OCI-LY7 (cell line): ENCODE data around the gene SUFU. TPM values are rescaled to one million over a fixed set of nuclear protein-coding genes. Genes with fewer than 3 reads are reported as not detected.

Experiments
- BruUV-seq: library from RNA; stranded (reverse); fragments of 400-500 nt; replicated peaks from 2 replicates; lab custom pipeline; 2021; lab: Mats Ljungman, UMichigan
- CTCF ChIA-PET: fragments of 300-600 bp; sonication (Branson Sonifier 250); formaldehyde crosslinking; loops from one replicate; lab custom pipeline; 2022; ENCODE audit warnings: antibody characterized with exemption; ENCODE audit not compliant: unreplicated experiment; lab: Charles Lee
- POLR2A ChIA-PET: fragments of 300-600 bp; sonication (Branson Sonifier 250); formaldehyde crosslinking; loops from one replicate; lab custom pipeline; 2022; ENCODE audit warnings: antibody characterized with exemption; lab: Charles Lee
- DNase-seq: peaks from one replicate; pipeline ENCODE4 v3.0.0-alpha.2; 2015; ENCODE audit warnings: low spot score
- H2AFZ ChIP-seq: fragments of 200-600 bp; sonication (generic), shearing (Covaris generic); 2 replicates; pipeline ENCODE4 v1.6.1; 2014; ENCODE audit warnings: mild to moderate bottlenecking, antibody characterized with exemption, low read length, moderate library complexity
- H3K27ac ChIP-seq: fragments of 200-600 bp; sonication (generic); 2 replicates; pipeline ENCODE4 v1.5.1; 2014; ENCODE audit warnings: mixed run types, low read depth, mild to moderate bottlenecking, moderate library complexity, low read length, inconsistent platforms; ENCODE audit not compliant: poor library complexity, severe bottlenecking
- H3K36me3 ChIP-seq: fragments of 200-600 bp; sonication (generic); 2 replicates; pipeline ENCODE4 v1.6.1; 2014; ENCODE audit warnings: mild to moderate bottlenecking, antibody characterized with exemption, low read length, moderate library complexity, mixed read lengths; ENCODE audit not compliant: insufficient read depth
- H3K4me1 ChIP-seq: fragments of 200-600 bp; sonication (generic); 2 replicates; pipeline ENCODE4 v1.5.1; 2014; ENCODE audit warnings: mild to moderate bottlenecking, low read length; ENCODE audit not compliant: insufficient read depth, poor library complexity, severe bottlenecking
- H3K4me2 ChIP-seq: fragments of 200-600 bp; sonication (generic); 2 replicates; pipeline ENCODE4 v1.6.1; 2014; ENCODE audit warnings: mild to moderate bottlenecking, low read length
- H3K4me3 ChIP-seq: fragments of 200-600 bp; sonication (generic); 2 replicates; pipeline ENCODE4 v1.5.1; 2014; ENCODE audit warnings: mild to moderate bottlenecking, low read depth, low read length; ENCODE audit not compliant: poor library complexity, severe bottlenecking
- H3K79me2 ChIP-seq: fragments of 200-600 bp; sonication (generic); 2 replicates; pipeline ENCODE4 v1.6.1; 2016; ENCODE audit warnings: low read depth, mild to moderate bottlenecking, low read length, moderate library complexity, mixed read lengths; ENCODE audit not compliant: insufficient read depth
- H3K9me2 ChIP-seq: fragments of 200-600 bp; sonication (generic); 2 replicates; pipeline ENCODE4 v1.6.1; 2016; ENCODE audit warnings: mild to moderate bottlenecking, low read length, mixed read lengths; ENCODE audit not compliant: insufficient read depth
- H3K9me3 ChIP-seq: fragments of 200-600 bp; sonication (generic); 2 replicates; pipeline ENCODE4 v1.6.1; 2014; ENCODE audit warnings: mild to moderate bottlenecking, mixed run types, low read length, mixed read lengths
- H4K20me1 ChIP-seq: fragments of 200-600 bp; sonication (generic); 2 replicates; pipeline ENCODE4 v1.6.1; 2014; ENCODE audit warnings: mild to moderate bottlenecking, antibody characterized with exemption, low read length, moderate library complexity, mixed read lengths; ENCODE audit not compliant: insufficient read depth
- EZH2phosphoT487 ChIP-seq: fragments of 200-600 bp; sonication (generic); IDR thresholded peaks from 2 replicates; pipeline ENCODE4 v1.6.1; 2018; ENCODE audit warnings: low read depth, borderline replicate concordance, mild to moderate bottlenecking, mixed run types, antibody characterized with exemption, low read length, moderate library complexity, mixed read lengths
- intact Hi-C: fragments of 100-400 bp; cut with micrococcal nuclease; formaldehyde crosslinking; loops from one replicate; pipeline ENCODE4 v1.10.0; 2022; ENCODE audit not compliant: unreplicated experiment
- total RNA-seq, 2 experiments: library from RNA; depleted of rRNA in 1 of 2; stranded (reverse); fragments of >200 nt in 1 of 2; shearing (Covaris generic) in 1 of 2; gene quantifications; 2 replicates each; pipeline ENCODE4 v1.2.3, GENCODE V29; 2014 to 2022
- TF ChIP-seq, protein P1 (sequence below): fragments of 200-600 bp; sonication (generic); conservative IDR thresholded peaks from 2 replicates; pipeline ENCODE4 v1.5.1; 2014; ENCODE audit warnings: mild to moderate bottlenecking, antibody characterized with exemption, low read length, moderate library complexity, mixed read lengths

SUFU gene
- total RNA-seq, 2 experiments from 2014 or later, result 4.9 to 10.0 TPM

GRCh38 chr10:102660888-102661657, 157.3 kb downstream of the SUFU start:
- H3K9me3 ChIP-seq, result no peaks in the 10 kb centered on the region
- H3K4me3 ChIP-seq, result peak overlapping the region; percentile 35
- CTCF ChIA-PET, result interaction anchor here (0.5 to 1.4 kb wide), 6 partner anchors 9 to 79 kb away, joined by 3 to 9 read pairs (median 6); no protein-coding TSS in a partner anchor
- H2AFZ ChIP-seq, result peak overlapping the region; percentile 34; the same call in 1 of the 2 replicates
- no peaks in the 10 kb centered on the region for H4K20me1 ChIP-seq
- H3K36me3 ChIP-seq, result peaks cover 32% of the 10 kb centered on the region
- H3K27ac ChIP-seq, result peak overlapping the region; percentile 80
- TF ChIP-seq, protein P1, sequence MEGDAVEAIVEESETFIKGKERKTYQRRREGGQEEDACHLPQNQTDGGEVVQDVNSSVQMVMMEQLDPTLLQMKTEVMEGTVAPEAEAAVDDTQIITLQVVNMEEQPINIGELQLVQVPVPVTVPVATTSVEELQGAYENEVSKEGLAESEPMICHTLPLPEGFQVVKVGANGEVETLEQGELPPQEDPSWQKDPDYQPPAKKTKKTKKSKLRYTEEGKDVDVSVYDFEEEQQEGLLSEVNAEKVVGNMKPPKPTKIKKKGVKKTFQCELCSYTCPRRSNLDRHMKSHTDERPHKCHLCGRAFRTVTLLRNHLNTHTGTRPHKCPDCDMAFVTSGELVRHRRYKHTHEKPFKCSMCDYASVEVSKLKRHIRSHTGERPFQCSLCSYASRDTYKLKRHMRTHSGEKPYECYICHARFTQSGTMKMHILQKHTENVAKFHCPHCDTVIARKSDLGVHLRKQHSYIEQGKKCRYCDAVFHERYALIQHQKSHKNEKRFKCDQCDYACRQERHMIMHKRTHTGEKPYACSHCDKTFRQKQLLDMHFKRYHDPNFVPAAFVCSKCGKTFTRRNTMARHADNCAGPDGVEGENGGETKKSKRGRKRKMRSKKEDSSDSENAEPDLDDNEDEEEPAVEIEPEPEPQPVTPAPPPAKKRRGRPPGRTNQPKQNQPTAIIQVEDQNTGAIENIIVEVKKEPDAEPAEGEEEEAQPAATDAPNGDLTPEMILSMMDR, result no peak
- no peak for TF ChIP-seq EZH2phosphoT487
- intact Hi-C loops, result loop anchor here (1.0 to 5.0 kb wide), 3 partner anchors 9 to 51 kb away; partner anchors contain the start of genes ARL3 and SFXN2
- BruUV-seq, result no TSS peak
- no peaks in the 10 kb centered on the region for H3K79me2 ChIP-seq
- peaks cover 44% of the 10 kb centered on the region for H3K4me1 ChIP-seq
- DNase-seq, result peak; percentile 94
- no peaks in the 10 kb centered on the region for H3K9me2 ChIP-seq
- POLR2A ChIA-PET, result interaction anchor here (1.0 to 2.5 kb wide), 9 partner anchors 9 to 83 kb away, joined by 3 to 17 read pairs (median 5); partner anchors contain the start of genes ARL3, TRIM8 and WBP1L
- peak overlapping the region; percentile 61 for H3K4me2 ChIP-seq

- ChIA-PET POLR2A (interaction anchor here (1.1 to 2.5 kb wide), 6 partner anchors 12 to 82 kb away, joined by 4 to 17 read pairs (median 4); partner anchors contain the start of genes ARL3 and WBP1L), CTCF (interaction anchor here (0.5 to 1.4 kb wide), 2 partner anchors 8 to 80 kb away, joined by 8 to 9 read pairs; no protein-coding TSS in a partner anchor)
- no peak for DNase-seq
- no peak for TF ChIP-seq EZH2phosphoT487
- TF ChIP-seq, protein P1, result no peak
- H3K4me2 ChIP-seq, result peak overlapping the region; percentile 61
- intact Hi-C loops, result loop anchor here (1.0 to 5.0 kb wide), 3 partner anchors 9 to 51 kb away; partner anchors contain the start of genes ARL3 and SFXN2
- peaks cover 44% of the 10 kb centered on the region for H3K4me1 ChIP-seq
- BruUV-seq, result no TSS peak
- H3K9me2 ChIP-seq, result no peaks in the 10 kb centered on the region
- peak overlapping the region; percentile 27 for H3K4me3 ChIP-seq
- no peaks in the 10 kb centered on the region for H3K79me2 ChIP-seq
- H4K20me1 ChIP-seq, result no peaks in the 10 kb centered on the region
- peak overlapping the region; percentile 80 for H3K27ac ChIP-seq
- H2AFZ ChIP-seq, result peak overlapping the region; percentile 34; the same call in 1 of the 2 replicates
- no peaks in the 10 kb centered on the region for H3K9me3 ChIP-seq
- H3K36me3 ChIP-seq, result peaks cover 26% of the 10 kb centered on the region
Observed at GRCh38 chr10:102661658-102662028, 157.9 kb downstream of the SUFU start.
